Endothelial cell of umbilical vein (primary cell): Measurements from ENCODE around the gene MCU. TPM values are rescaled to one million over a fixed set of nuclear protein-coding genes. Genes with fewer than 3 reads are reported as not detected.

Source experiments
- BruUV-seq: library from RNA; stranded (reverse); fragments of 400-500 nt; replicated peaks from 2 replicates; lab custom pipeline; 2021; lab: Mats Ljungman, UMichigan
- CTCF ChIA-PET: fragments of 300-600, 350-600 bp; sonication (Branson Sonifier 250); formaldehyde crosslinking; loops from one replicate; lab custom pipeline; 2021; ENCODE audit warnings: antibody characterized with exemption, inconsistent platforms; lab: Charles Lee
- POLR2A ChIA-PET: fragments of 300-600, 350-600 bp; sonication (Branson Sonifier 250); formaldehyde crosslinking; loops from one replicate; lab custom pipeline; 2021; ENCODE audit warnings: antibody characterized with exemption, inconsistent platforms; lab: Charles Lee
- DNase-seq: peaks from one replicate; pipeline ENCODE4 v3.0.0-alpha.2; 2011; ENCODE audit warnings: low read depth, low spot score
- FAIRE-seq: peaks from 2 replicates; lab custom pipeline; 2011; peaks lifted over from hg19 to GRCh38; lab: Jason Lieb, UNC
- H2AFZ ChIP-seq: 2 replicates; pipeline ENCODE4 v1.6.0; 2012; ENCODE audit warnings: low read depth, low read length, control low read depth, inconsistent platforms
- H3K27ac ChIP-seq: 2 replicates; pipeline ENCODE4 v1.5.1; 2011; ENCODE audit warnings: low read depth, mild to moderate bottlenecking, control low read depth, low read length, moderate library complexity; ENCODE audit not compliant: insufficient read depth
- H3K27me3 ChIP-seq, 2 experiments: 2 replicates each; pipeline versions ENCODE4 v1.6.0 to v1.6.1; 2011; ENCODE audit warnings: low read length in 2 of 2, mixed read lengths in 1 of 2; ENCODE audit not compliant: control insufficient read depth in 2 of 2, insufficient read depth in 2 of 2
- H3K36me3 ChIP-seq, 2 experiments: 2 replicates in 1 of 2; 3 replicates in 1 of 2; pipeline ENCODE4 v1.5.1; 2011; ENCODE audit warnings: low read length in 2 of 2, mild to moderate bottlenecking in 1 of 2, moderate library complexity in 1 of 2; ENCODE audit not compliant: control insufficient read depth in 2 of 2, insufficient read depth in 2 of 2; ENCODE audit errors: extremely low read depth in 1 of 2
- H3K4me1 ChIP-seq: 3 replicates; pipeline ENCODE4 v1.5.1; 2011; ENCODE audit warnings: mild to moderate bottlenecking, low read length; ENCODE audit not compliant: control insufficient read depth, insufficient read depth; ENCODE audit errors: extremely low read depth
- H3K4me2 ChIP-seq: 2 replicates; pipeline ENCODE4 v1.6.1; 2011; ENCODE audit warnings: low read length, control low read depth, mixed read lengths; ENCODE audit not compliant: insufficient read depth
- H3K4me3 ChIP-seq, 3 experiments: fragments of 200-600 bp in 1 of 3; sonication (generic), shearing (Covaris generic) in 1 of 3; replicated peaks in 1 of 3; 2 replicates each; pipeline ENCODE4 v1.5.1; 2011 to 2016; ENCODE audit warnings: control low read depth in 3 of 3, low read length in 3 of 3, mild to moderate bottlenecking in 2 of 3, inconsistent platforms in 1 of 3, low read depth in 1 of 3, moderate library complexity in 1 of 3; ENCODE audit not compliant: insufficient read depth in 1 of 3
- H3K79me2 ChIP-seq: 2 replicates; pipeline ENCODE4 v1.6.0; 2012; ENCODE audit warnings: low read length, inconsistent platforms; ENCODE audit not compliant: control insufficient read depth, insufficient read depth
- H3K9ac ChIP-seq: replicated peaks from 2 replicates; pipeline ENCODE3; 2011; ENCODE audit warnings: low read length, control low read depth; ENCODE audit not compliant: insufficient read depth; ENCODE audit errors: extremely low read depth
- H3K9me1 ChIP-seq: replicated peaks from 3 replicates; pipeline ENCODE4 v1.6.0; 2011; ENCODE audit warnings: mild to moderate bottlenecking, low read length; ENCODE audit not compliant: control insufficient read depth, insufficient read depth; ENCODE audit errors: extremely low read depth
- H3K9me3 ChIP-seq: replicated peaks from 2 replicates; pipeline ENCODE4 v1.5.1; 2012; ENCODE audit warnings: low read length, inconsistent platforms; ENCODE audit not compliant: control insufficient read depth, insufficient read depth
- H4K20me1 ChIP-seq: replicated peaks from 2 replicates; pipeline ENCODE3; 2011; ENCODE audit warnings: mild to moderate bottlenecking, low read length; ENCODE audit not compliant: control insufficient read depth, insufficient read depth; ENCODE audit errors: extremely low read depth
- EZH2 ChIP-seq: IDR thresholded peaks from 2 replicates; pipeline ENCODE4 v1.6.1; 2012; ENCODE audit warnings: borderline replicate concordance, low read depth, mild to moderate bottlenecking, moderate library complexity, low read length, inconsistent platforms; ENCODE audit not compliant: severe bottlenecking
- FOS ChIP-seq: IDR thresholded peaks from 2 replicates; pipeline ENCODE4 v1.6.1; 2011; ENCODE audit warnings: mild to moderate bottlenecking, low read length, moderate library complexity, borderline replicate concordance; ENCODE audit not compliant: insufficient read depth
- GATA2 ChIP-seq: IDR thresholded peaks from 2 replicates; pipeline ENCODE4 v1.7.0; 2011; ENCODE audit warnings: low read depth, mild to moderate bottlenecking, moderate library complexity, mixed read lengths, low read length; ENCODE audit not compliant: insufficient read length, insufficient read depth
- JUN ChIP-seq: IDR thresholded peaks from 2 replicates; pipeline ENCODE4 v1.6.1; 2011; ENCODE audit warnings: borderline replicate concordance, low read depth; ENCODE audit not compliant: insufficient read length, insufficient read depth
- MYC ChIP-seq: IDR thresholded peaks from one replicate; pipeline ENCODE4 v1.6.1; 2011; ENCODE audit warnings: mild to moderate bottlenecking, low read depth, low read length
- POLR2A ChIP-seq: IDR thresholded peaks from 2 replicates; pipeline ENCODE4 v1.6.1; 2012; ENCODE audit warnings: low read depth, mild to moderate bottlenecking, control low read depth, low read length
- POLR2AphosphoS5 ChIP-seq: IDR thresholded peaks from 2 replicates; pipeline ENCODE4 v1.6.1; 2012; ENCODE audit warnings: low read depth, mild to moderate bottlenecking, control low read depth, low read length, moderate library complexity; ENCODE audit not compliant: insufficient read depth
- dilution Hi-C: fragments of 300-500 bp; cut with MboI; formaldehyde crosslinking; loops from one replicate; pipeline ENCODE4 v1.15.0; 2019; ENCODE audit warnings: low sequenced_read_pairs; ENCODE audit not compliant: extremely low pct_ligation_motif_present
- intact Hi-C: fragments of 100-400 bp; cut with micrococcal nuclease; formaldehyde crosslinking; loops from one replicate; pipeline ENCODE4 v1.10.0; 2022
- polyA plus RNA-seq, 4 experiments: library from polyadenylated mRNA; depleted of rRNA in 3 of 4; stranded (reverse) in 3 of 4; unstranded in 1 of 4; fragments of >200 nt; gene quantifications; 2 replicates each; pipeline versions ENCODE4 v1.2.1 to v1.2.3, GENCODE V29; 2011 to 2012; ENCODE audit warnings: missing spikeins in 1 of 4
- total RNA-seq: library from RNA; stranded (reverse); gene quantifications from 2 replicates; pipeline ENCODE4 v1.2.3, GENCODE V29; 2021
- TF ChIP-seq, protein P1 (sequence below): IDR thresholded peaks from 2 replicates; pipeline ENCODE4 v1.6.1; 2011; ENCODE audit not compliant: insufficient read depth, insufficient read length
- TF ChIP-seq, protein P2 (sequence below), 2 donors: IDR thresholded peaks; 1 replicate in 1 of 2; 2 replicates in 1 of 2; pipeline ENCODE4 v1.5.1; 2011; ENCODE audit warnings: low read length in 2 of 2, mild to moderate bottlenecking in 2 of 2, moderate library complexity in 2 of 2, control low read depth in 1 of 2, inconsistent platforms in 1 of 2, low read depth in 1 of 2; ENCODE audit not compliant: insufficient read depth in 1 of 2; ENCODE audit errors: extremely low read depth in 1 of 2

MCU gene
- total and polyA plus RNA-seq, 2 donors (not counting 3 experiments of a cell fraction or from before 2014, with no cell fraction given): 25.2 to 37.2 TPM

DNA sequence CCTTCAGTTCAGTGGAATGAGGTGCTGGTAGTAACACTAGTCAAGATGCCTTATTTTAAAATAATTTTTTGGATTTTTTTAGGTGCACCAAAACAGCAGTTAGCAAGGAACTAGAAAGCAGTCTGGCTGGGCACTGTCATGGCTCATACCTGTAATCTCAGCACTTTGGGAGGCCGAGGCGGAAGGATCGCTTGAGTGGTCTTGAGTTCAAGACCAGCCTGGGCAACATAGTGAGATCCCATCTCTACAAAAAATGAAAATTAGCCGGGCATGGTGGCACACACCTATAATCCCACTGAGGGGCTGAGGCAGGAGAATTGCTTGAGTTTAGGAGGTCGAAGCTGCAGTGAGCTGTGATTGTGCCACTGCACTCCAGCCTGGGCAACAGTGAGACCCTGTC is 236.9 kb downstream of the MCU start:
- intact Hi-C loops: no loop called here
- FAIRE-seq: no peak
- CTCF ChIA-PET: no interaction called here

More for the DNA sequence above, 236.9 kb downstream of the MCU start:
- POLR2A ChIA-PET: no interaction called here
- Histone ChIP-seq H3K9me1 (no peaks in the 10 kb centered on the region), H3K79me2 (no peaks in the 10 kb centered on the region), H3K4me1 (no peaks in the 10 kb centered on the region), H2AFZ (no peak overlapping the region), H3K9ac (no peak overlapping the region), H3K4me3 (no peak overlapping the region), H3K36me3 (no peaks in the 10 kb centered on the region), H3K4me2 (no peak overlapping the region), H3K9me3 (no peaks in the 10 kb centered on the region), H3K27ac (no peak overlapping the region), H4K20me1 (no peaks in the 10 kb centered on the region), H3K27me3 (no peaks in the 10 kb centered on the region)
- no TSS peak for BruUV-seq
- DNase-seq: no peak
- TF ChIP-seq EZH2 (no peak), MYC (no peak), JUN (no peak), FOS (no peak), POLR2A (no peak), POLR2AphosphoS5 (no peak), GATA2 (no peak)
- TF ChIP-seq, protein P1, sequence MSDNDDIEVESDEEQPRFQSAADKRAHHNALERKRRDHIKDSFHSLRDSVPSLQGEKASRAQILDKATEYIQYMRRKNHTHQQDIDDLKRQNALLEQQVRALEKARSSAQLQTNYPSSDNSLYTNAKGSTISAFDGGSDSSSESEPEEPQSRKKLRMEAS: no peak
- TF ChIP-seq, protein P2, sequence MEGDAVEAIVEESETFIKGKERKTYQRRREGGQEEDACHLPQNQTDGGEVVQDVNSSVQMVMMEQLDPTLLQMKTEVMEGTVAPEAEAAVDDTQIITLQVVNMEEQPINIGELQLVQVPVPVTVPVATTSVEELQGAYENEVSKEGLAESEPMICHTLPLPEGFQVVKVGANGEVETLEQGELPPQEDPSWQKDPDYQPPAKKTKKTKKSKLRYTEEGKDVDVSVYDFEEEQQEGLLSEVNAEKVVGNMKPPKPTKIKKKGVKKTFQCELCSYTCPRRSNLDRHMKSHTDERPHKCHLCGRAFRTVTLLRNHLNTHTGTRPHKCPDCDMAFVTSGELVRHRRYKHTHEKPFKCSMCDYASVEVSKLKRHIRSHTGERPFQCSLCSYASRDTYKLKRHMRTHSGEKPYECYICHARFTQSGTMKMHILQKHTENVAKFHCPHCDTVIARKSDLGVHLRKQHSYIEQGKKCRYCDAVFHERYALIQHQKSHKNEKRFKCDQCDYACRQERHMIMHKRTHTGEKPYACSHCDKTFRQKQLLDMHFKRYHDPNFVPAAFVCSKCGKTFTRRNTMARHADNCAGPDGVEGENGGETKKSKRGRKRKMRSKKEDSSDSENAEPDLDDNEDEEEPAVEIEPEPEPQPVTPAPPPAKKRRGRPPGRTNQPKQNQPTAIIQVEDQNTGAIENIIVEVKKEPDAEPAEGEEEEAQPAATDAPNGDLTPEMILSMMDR (IDR thresholded peaks at IDR 0.05; ENCODE audit: extremely low read depth in 1 of 2, insufficient read depth in 1 of 2, low read depth in 1 of 2, low read length in 2 of 2): no peak
- dilution Hi-C loops: no loop called here
